ENCODE results near the gene DENND1A. TPM values are rescaled to one million over a fixed set of nuclear protein-coding genes. Genes with fewer than 3 reads are reported as not detected.
"Not testable (repeated sequence)": the region's sequence is repeated elsewhere in the genome, so short reads cannot be mapped to it uniquely, and the experiment has no call there.

Gene DENND1A
- total RNA-seq, 2 experiments from 2014 or later = 18.5 to 20.1 TPM

GRCh38 chr9:123432331-123433236, 497.3 kb downstream of the DENND1A start:
- ChIA-PET CTCF (no interaction called here), POLR2A (no interaction called here)

GRCh38 chr9:123431581-123431980, 498.3 kb downstream of the DENND1A start:
- CTCF ChIA-PET = interaction anchor here (0.6 kb wide), 2 partner anchors 29 to 70 kb away, joined by 3 read pairs; no protein-coding TSS in a partner anchor
- POLR2A ChIA-PET = no interaction called here

- CTCF ChIA-PET, POLR2A ChIA-PET: not testable (repeated sequence)
Measured at GRCh38 chr9:123428450-123428849, 501.5 kb downstream of the DENND1A start.

- ChIA-PET POLR2A (no interaction called here), CTCF (no interaction called here)
Measured at GRCh38 chr9:123426406-123426805, 503.5 kb downstream of the DENND1A start.

- CTCF ChIA-PET = no interaction called here
- POLR2A ChIA-PET = no interaction called here
Measured at GRCh38 chr9:123425836-123426365, 504.0 kb downstream of the DENND1A start.

- CTCF ChIA-PET = no interaction called here
Measured at GRCh38 chr9:123425261-123425821, 504.6 kb downstream of the DENND1A start.

GRCh38 chr9:123424552-123425225, 505.2 kb downstream of the DENND1A start:
- ChIA-PET CTCF (no interaction called here), POLR2A (no interaction called here)

More at GRCh38 chr9:123425261-123425821, 504.6 kb downstream of the DENND1A start:
- POLR2A ChIA-PET = no interaction called here

- POLR2A ChIA-PET = no interaction called here
Measured at GRCh38 chr9:123424131-123424530, 505.8 kb downstream of the DENND1A start.

GRCh38 chr9:123423311-123423640, 506.6 kb downstream of the DENND1A start:
- POLR2A ChIA-PET = no interaction called here
- CTCF ChIA-PET = no interaction called here

More at GRCh38 chr9:123424131-123424530, 505.8 kb downstream of the DENND1A start:
- CTCF ChIA-PET = no interaction called here

- POLR2A ChIA-PET = no interaction called here
- CTCF ChIA-PET = no interaction called here
Measured at GRCh38 chr9:123422635-123423310, 507.2 kb downstream of the DENND1A start.

- ChIA-PET POLR2A (interaction anchor here (0.6 to 0.7 kb wide), 2 partner anchors 456 to 507 kb away, joined by 3 to 6 read pairs; no protein-coding TSS in a partner anchor), CTCF (interaction anchor here (0.7 kb wide), 1 partner anchor 394 kb away, joined by 4 read pairs; no protein-coding TSS in a partner anchor)
Measured at GRCh38 chr9:123421801-123422455, 508.0 kb downstream of the DENND1A start.

- POLR2A ChIA-PET = no interaction called here
- CTCF ChIA-PET = no interaction called here
Measured at GRCh38 chr9:123421186-123421585, 508.7 kb downstream of the DENND1A start.

- CTCF ChIA-PET = no interaction called here
- POLR2A ChIA-PET = no interaction called here
Measured at GRCh38 chr9:123420592-123421111, 509.3 kb downstream of the DENND1A start.

- POLR2A ChIA-PET = no interaction called here
- CTCF ChIA-PET = no interaction called here
Measured at GRCh38 chr9:123419721-123420591, 510.0 kb downstream of the DENND1A start.

- ChIA-PET CTCF (no interaction called here), POLR2A (no interaction called here)
Measured at GRCh38 chr9:123419091-123419490, 510.8 kb downstream of the DENND1A start.

GRCh38 chr9:123418506-123418905, 511.4 kb downstream of the DENND1A start:
- ChIA-PET CTCF (no interaction called here), POLR2A (no interaction called here)

- ChIA-PET CTCF (no interaction called here), POLR2A (no interaction called here)
Measured at GRCh38 chr9:123418052-123418430, 511.9 kb downstream of the DENND1A start.

GRCh38 chr9:123417289-123418051, 512.5 kb downstream of the DENND1A start:
- CTCF ChIA-PET = no interaction called here
- POLR2A ChIA-PET = no interaction called here
